Liver (tissue), 9 donors: Measurements from ENCODE around the gene ZNF775. TPM values are rescaled to one million over a fixed set of nuclear protein-coding genes. Genes with fewer than 3 reads are reported as not detected.

Experiments used
- DNase-seq: peaks from one replicate; pipeline ENCODE4 v3.0.0-alpha.2; 2017; ENCODE audit warnings: low spot score
- H3K27ac ChIP-seq, 2 donors: one replicate each; pipeline ENCODE4 v1.7.0; 2013; ENCODE audit warnings: inconsistent platforms in 2 of 2, low read length in 2 of 2, control low read depth in 1 of 2, low read depth in 1 of 2, mild to moderate bottlenecking in 1 of 2
- H3K27me3 ChIP-seq, 4 donors: one replicate each; pipeline versions ENCODE4 v1.6.1 to v1.7.0; 2013; ENCODE audit warnings: low read length in 3 of 4, inconsistent platforms in 1 of 4, mild to moderate bottlenecking in 1 of 4, moderate library complexity in 1 of 4; ENCODE audit not compliant: control insufficient read depth in 4 of 4, insufficient read depth in 4 of 4
- H3K36me3 ChIP-seq, 4 donors: one replicate each; pipeline versions ENCODE4 v1.6.1 to v1.7.0; 2013; ENCODE audit warnings: low read length in 3 of 4, mild to moderate bottlenecking in 3 of 4, low read depth in 1 of 4, moderate library complexity in 1 of 4; ENCODE audit not compliant: control insufficient read depth in 4 of 4, insufficient read depth in 3 of 4
- H3K4me1 ChIP-seq, 4 donors: one replicate each; pipeline versions ENCODE4 v1.6.1 to v1.7.0; 2013; ENCODE audit warnings: low read length in 3 of 4, mild to moderate bottlenecking in 3 of 4, moderate library complexity in 1 of 4; ENCODE audit not compliant: control insufficient read depth in 4 of 4, insufficient read depth in 4 of 4
- H3K4me3 ChIP-seq, 3 donors: one replicate each; pipeline versions ENCODE4 v1.6.1 to v1.7.0; 2013; ENCODE audit warnings: low read length in 3 of 3, control low read depth in 1 of 3, low read depth in 1 of 3, mild to moderate bottlenecking in 1 of 3
- H3K9ac ChIP-seq, 2 donors: one replicate each; pipeline ENCODE4 v1.7.0; 2013; ENCODE audit warnings: low read length in 2 of 2, mild to moderate bottlenecking in 2 of 2, moderate library complexity in 2 of 2, control low read depth in 1 of 2, low read depth in 1 of 2
- H3K9me3 ChIP-seq, 4 donors: one replicate each; pipeline versions ENCODE4 v1.6.1 to v1.7.0; 2013; ENCODE audit warnings: low read length in 3 of 4; ENCODE audit not compliant: control insufficient read depth in 4 of 4
- EGR1 ChIP-seq, 2 donors: IDR thresholded peaks; 2 replicates each; pipeline ENCODE4 v1.6.1; 2016 to 2018; ENCODE audit warnings: antibody characterized with exemption in 2 of 2, low read depth in 2 of 2
- FOXA1 ChIP-seq: IDR thresholded peaks from 2 replicates; pipeline ENCODE4 v1.6.1; 2016; ENCODE audit warnings: antibody characterized with exemption
- FOXA2 ChIP-seq: IDR thresholded peaks from 2 replicates; pipeline ENCODE4 v1.6.1; 2016; ENCODE audit warnings: antibody characterized with exemption
- GABPA ChIP-seq, 2 donors: IDR thresholded peaks in 1 of 2; conservative IDR thresholded peaks in 1 of 2; 2 replicates each; pipeline ENCODE4 v1.6.1; 2016; ENCODE audit warnings: antibody characterized with exemption in 2 of 2, mild to moderate bottlenecking in 1 of 2, moderate library complexity in 1 of 2
- HNF4A ChIP-seq, 2 donors: conservative IDR thresholded peaks; 2 replicates each; pipeline ENCODE4 v1.6.1; 2016; ENCODE audit warnings: antibody characterized with exemption in 2 of 2, mild to moderate bottlenecking in 2 of 2
- HNF4G ChIP-seq: IDR thresholded peaks from 2 replicates; pipeline ENCODE4 v1.6.1; 2016; ENCODE audit warnings: antibody characterized with exemption
- JUND ChIP-seq, 2 donors: IDR thresholded peaks; 2 replicates each; pipeline ENCODE4 v1.6.1; 2016; ENCODE audit warnings: antibody characterized with exemption in 2 of 2
- NR2F2 ChIP-seq: IDR thresholded peaks from 2 replicates; pipeline ENCODE4 v1.6.1; 2016; ENCODE audit warnings: antibody characterized with exemption
- RAD21 ChIP-seq, 2 donors: IDR thresholded peaks; 2 replicates each; pipeline ENCODE4 v1.6.1; 2016; ENCODE audit warnings: antibody characterized with exemption in 2 of 2, mild to moderate bottlenecking in 2 of 2
- RXRA ChIP-seq, 2 donors: IDR thresholded peaks; 2 replicates each; pipeline ENCODE4 v1.6.1; 2017 to 2018; ENCODE audit warnings: antibody characterized with exemption in 2 of 2, mild to moderate bottlenecking in 1 of 2
- SP1 ChIP-seq: IDR thresholded peaks from 2 replicates; pipeline ENCODE4 v1.6.1; 2018; ENCODE audit warnings: antibody characterized with exemption, mild to moderate bottlenecking
- TAF1 ChIP-seq: conservative IDR thresholded peaks from 2 replicates; pipeline ENCODE4 v1.6.1; 2016; ENCODE audit warnings: antibody characterized with exemption, mild to moderate bottlenecking
- YY1 ChIP-seq: IDR thresholded peaks from 2 replicates; pipeline ENCODE4 v1.6.1; 2016; ENCODE audit warnings: antibody characterized with exemption, mild to moderate bottlenecking
- WGBS: extraction: QIAGEN DNeasy Blood & Tissue Kit; methylation state at CpG from one replicate; pipeline ENCODE4 v1.1.7; 2013; 5-methylcytosine and 5-hydroxymethylcytosine counted together
- polyA plus RNA-seq, 2 donors: library from polyadenylated mRNA; stranded (reverse) in 1 of 2; unstranded in 1 of 2; fragments of 200-250 nt in 1 of 2; fragments of >200 nt in 1 of 2; fragmentation: Nextera tagmentation in 1 of 2; extraction: Ambion mirVana in 1 of 2; gene quantifications; one replicate each; pipeline versions ENCODE4 v1.2.1 to v1.2.3, GENCODE V29; 2013 to 2015
- total RNA-seq, 2 donors: library from RNA; depleted of rRNA; stranded (reverse); fragments of >200 nt; gene quantifications; one replicate each; pipeline ENCODE4 v1.2.3, GENCODE V29; 2014
- TF ChIP-seq, protein P1 (sequence below): IDR thresholded peaks from 2 replicates; pipeline ENCODE4 v1.6.1; 2016; ENCODE audit warnings: antibody characterized with exemption, mild to moderate bottlenecking
- TF ChIP-seq, protein P2 (sequence below): IDR thresholded peaks from 2 replicates; pipeline ENCODE4 v1.6.1; 2016; ENCODE audit warnings: antibody characterized with exemption
- TF ChIP-seq, protein P3 (sequence below): IDR thresholded peaks from 2 replicates; pipeline ENCODE4 v1.6.1; 2016; ENCODE audit warnings: antibody characterized with exemption
- TF ChIP-seq, protein P4 (sequence below): IDR thresholded peaks from 2 replicates; pipeline ENCODE4 v1.6.1; 2016; ENCODE audit warnings: antibody characterized with exemption
- TF ChIP-seq, protein P5 (sequence below): fragments of 150-350 bp; IDR thresholded peaks from 2 replicates; pipeline ENCODE4 v1.5.1; 2017; ENCODE audit warnings: improper control_type of control experiment, low read depth, low read length; ENCODE audit not compliant: missing input control
- donor health status: healthy.
- donor health status: healthy.
- donor health status: healthy.
- donor health status: healthy.
- donor health status: healthy.

Gene ZNF775
- total and polyA plus RNA-seq, 4 donors, result 0.08 to 3.1 (median 0.52) TPM

DNA sequence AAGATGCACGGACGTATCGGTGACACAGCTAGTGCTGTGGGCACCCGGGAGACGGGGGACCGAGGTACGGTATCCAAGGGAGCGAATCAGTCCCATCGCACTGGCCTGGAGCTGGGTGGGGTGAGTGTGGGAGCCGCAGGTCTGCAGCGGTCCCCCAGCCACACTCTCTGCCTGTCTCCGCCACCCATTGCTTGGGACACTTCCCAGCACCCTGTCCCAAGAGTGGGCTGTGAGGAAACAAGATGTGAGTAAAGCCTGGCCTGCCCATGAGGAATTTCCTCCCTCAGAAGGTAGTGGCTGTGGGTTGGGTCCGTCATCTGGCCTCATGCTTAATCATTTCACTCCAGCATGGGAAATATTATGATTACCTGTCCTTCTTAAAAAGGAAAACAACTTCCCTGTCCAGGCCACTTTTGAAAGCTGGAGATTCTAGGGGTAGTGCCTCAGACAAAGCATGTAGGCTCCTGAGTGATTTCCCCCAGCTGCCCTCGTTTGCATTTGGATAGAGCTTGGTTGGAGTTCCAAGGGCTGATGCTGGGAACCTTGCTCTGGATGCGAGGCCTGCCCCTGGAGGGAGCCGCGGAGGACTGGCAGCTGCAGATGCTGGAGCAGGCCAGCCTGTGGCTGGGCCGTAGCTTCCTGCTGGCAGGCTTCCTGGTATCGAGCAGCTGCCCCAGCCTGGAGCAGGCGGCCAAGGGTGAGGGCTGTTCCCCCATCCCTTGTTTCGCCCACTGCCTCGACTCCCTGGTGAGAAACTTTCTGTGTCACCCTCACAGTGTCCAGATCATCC lies 49.6 kb upstream of the ZNF775 start:
- TF ChIP-seq, protein P1, sequence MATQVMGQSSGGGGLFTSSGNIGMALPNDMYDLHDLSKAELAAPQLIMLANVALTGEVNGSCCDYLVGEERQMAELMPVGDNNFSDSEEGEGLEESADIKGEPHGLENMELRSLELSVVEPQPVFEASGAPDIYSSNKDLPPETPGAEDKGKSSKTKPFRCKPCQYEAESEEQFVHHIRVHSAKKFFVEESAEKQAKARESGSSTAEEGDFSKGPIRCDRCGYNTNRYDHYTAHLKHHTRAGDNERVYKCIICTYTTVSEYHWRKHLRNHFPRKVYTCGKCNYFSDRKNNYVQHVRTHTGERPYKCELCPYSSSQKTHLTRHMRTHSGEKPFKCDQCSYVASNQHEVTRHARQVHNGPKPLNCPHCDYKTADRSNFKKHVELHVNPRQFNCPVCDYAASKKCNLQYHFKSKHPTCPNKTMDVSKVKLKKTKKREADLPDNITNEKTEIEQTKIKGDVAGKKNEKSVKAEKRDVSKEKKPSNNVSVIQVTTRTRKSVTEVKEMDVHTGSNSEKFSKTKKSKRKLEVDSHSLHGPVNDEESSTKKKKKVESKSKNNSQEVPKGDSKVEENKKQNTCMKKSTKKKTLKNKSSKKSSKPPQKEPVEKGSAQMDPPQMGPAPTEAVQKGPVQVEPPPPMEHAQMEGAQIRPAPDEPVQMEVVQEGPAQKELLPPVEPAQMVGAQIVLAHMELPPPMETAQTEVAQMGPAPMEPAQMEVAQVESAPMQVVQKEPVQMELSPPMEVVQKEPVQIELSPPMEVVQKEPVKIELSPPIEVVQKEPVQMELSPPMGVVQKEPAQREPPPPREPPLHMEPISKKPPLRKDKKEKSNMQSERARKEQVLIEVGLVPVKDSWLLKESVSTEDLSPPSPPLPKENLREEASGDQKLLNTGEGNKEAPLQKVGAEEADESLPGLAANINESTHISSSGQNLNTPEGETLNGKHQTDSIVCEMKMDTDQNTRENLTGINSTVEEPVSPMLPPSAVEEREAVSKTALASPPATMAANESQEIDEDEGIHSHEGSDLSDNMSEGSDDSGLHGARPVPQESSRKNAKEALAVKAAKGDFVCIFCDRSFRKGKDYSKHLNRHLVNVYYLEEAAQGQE, result no peak
- TF ChIP-seq HNF4G (no peak), YY1 (no peak), NR2F2 (no peak), RXRA (IDR thresholded peaks at IDR 0.05) (no peak), FOXA2 (no peak), TAF1 (no peak), GABPA (IDR thresholded peaks at IDR 0.05 in 1 of 2, conservative IDR thresholded peaks at IDR 0.05 in 1 of 2) (no peak), RAD21 (IDR thresholded peaks at IDR 0.05) (no peak), FOXA1 (no peak), EGR1 (IDR thresholded peaks at IDR 0.05; ENCODE audit: low read depth in 2 of 2) (no peak), SP1 (no peak), JUND (IDR thresholded peaks at IDR 0.05) (no peak), HNF4A (conservative IDR thresholded peaks at IDR 0.05) (no peak)
- TF ChIP-seq, protein P2, sequence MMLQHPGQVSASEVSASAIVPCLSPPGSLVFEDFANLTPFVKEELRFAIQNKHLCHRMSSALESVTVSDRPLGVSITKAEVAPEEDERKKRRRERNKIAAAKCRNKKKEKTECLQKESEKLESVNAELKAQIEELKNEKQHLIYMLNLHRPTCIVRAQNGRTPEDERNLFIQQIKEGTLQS, result no peak
- TF ChIP-seq, protein P3, sequence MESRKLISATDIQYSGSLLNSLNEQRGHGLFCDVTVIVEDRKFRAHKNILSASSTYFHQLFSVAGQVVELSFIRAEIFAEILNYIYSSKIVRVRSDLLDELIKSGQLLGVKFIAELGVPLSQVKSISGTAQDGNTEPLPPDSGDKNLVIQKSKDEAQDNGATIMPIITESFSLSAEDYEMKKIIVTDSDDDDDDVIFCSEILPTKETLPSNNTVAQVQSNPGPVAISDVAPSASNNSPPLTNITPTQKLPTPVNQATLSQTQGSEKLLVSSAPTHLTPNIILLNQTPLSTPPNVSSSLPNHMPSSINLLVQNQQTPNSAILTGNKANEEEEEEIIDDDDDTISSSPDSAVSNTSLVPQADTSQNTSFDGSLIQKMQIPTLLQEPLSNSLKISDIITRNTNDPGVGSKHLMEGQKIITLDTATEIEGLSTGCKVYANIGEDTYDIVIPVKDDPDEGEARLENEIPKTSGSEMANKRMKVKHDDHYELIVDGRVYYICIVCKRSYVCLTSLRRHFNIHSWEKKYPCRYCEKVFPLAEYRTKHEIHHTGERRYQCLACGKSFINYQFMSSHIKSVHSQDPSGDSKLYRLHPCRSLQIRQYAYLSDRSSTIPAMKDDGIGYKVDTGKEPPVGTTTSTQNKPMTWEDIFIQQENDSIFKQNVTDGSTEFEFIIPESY, result no peak
- TF ChIP-seq, protein P4, sequence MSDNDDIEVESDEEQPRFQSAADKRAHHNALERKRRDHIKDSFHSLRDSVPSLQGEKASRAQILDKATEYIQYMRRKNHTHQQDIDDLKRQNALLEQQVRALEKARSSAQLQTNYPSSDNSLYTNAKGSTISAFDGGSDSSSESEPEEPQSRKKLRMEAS, result no peak
- TF ChIP-seq, protein P5, sequence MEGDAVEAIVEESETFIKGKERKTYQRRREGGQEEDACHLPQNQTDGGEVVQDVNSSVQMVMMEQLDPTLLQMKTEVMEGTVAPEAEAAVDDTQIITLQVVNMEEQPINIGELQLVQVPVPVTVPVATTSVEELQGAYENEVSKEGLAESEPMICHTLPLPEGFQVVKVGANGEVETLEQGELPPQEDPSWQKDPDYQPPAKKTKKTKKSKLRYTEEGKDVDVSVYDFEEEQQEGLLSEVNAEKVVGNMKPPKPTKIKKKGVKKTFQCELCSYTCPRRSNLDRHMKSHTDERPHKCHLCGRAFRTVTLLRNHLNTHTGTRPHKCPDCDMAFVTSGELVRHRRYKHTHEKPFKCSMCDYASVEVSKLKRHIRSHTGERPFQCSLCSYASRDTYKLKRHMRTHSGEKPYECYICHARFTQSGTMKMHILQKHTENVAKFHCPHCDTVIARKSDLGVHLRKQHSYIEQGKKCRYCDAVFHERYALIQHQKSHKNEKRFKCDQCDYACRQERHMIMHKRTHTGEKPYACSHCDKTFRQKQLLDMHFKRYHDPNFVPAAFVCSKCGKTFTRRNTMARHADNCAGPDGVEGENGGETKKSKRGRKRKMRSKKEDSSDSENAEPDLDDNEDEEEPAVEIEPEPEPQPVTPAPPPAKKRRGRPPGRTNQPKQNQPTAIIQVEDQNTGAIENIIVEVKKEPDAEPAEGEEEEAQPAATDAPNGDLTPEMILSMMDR, result no peak
- H3K27me3 ChIP-seq, result no peaks in the 10 kb centered on the region
- H3K4me3 ChIP-seq, result no peak overlapping the region
- 71% methylated on average over 22 of the region's 22 CpGs for WGBS
- H3K4me1 ChIP-seq, result peaks cover 0 to 16% (median 9%) of the 10 kb centered on the region in 4 donors
- no peak overlapping the region for H3K9ac ChIP-seq
- DNase-seq, result no peak
- H3K9me3 ChIP-seq, result no peaks in the 10 kb centered on the region
- peaks cover 2 to 40% (median 18%) of the 10 kb centered on the region in 4 donors for H3K36me3 ChIP-seq
- H3K27ac ChIP-seq, result no peak overlapping the region
